ENCODE results near the gene EXOC6.

DNA sequence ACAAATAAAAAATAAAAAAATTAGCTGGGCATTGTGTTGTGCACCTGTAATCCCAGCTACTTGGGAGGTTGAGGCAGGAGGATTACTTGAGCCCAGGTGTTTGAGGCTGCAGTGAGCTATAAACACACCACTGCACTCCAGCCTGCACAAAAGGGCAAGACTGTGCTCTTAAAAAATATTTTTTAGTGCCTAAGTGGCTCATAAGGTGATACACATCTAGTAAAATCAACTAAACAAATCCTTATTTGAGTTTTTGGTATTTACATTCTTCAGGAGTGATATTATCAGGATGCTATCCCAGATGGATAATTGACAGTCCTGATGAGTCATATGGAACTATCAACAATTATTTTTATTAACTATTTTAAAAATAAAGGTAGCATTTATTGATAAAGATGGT, 93.9 kb downstream of the EXOC6 start:
- TF ChIP-seq GATA2 (IDR thresholded peaks at IDR 0.05; ENCODE audit: low read depth, low read length) (no peak), GATA3 (IDR thresholded peaks at IDR 0.05; ENCODE audit: low read depth, low read length) (no peak)
